A549 treated with CORT108297 at 1 μM for 4 hours (cell line): ENCODE results near the gene USE1. TPM values are rescaled to one million over a fixed set of nuclear protein-coding genes. Genes with fewer than 3 reads are reported as not detected.

ENCODE experiments used
- total RNA-seq: library from RNA; stranded (reverse); fragments of 200-300 nt; extraction: Qiagen RNA extraction; gene quantifications from 5 replicates; pipeline ENCODE4 v1.2.3, GENCODE V29; 2022

Gene USE1
- 13.4 to 16.6 TPM (median 15.8 TPM) in 5 replicates for total RNA-seq

DNA sequence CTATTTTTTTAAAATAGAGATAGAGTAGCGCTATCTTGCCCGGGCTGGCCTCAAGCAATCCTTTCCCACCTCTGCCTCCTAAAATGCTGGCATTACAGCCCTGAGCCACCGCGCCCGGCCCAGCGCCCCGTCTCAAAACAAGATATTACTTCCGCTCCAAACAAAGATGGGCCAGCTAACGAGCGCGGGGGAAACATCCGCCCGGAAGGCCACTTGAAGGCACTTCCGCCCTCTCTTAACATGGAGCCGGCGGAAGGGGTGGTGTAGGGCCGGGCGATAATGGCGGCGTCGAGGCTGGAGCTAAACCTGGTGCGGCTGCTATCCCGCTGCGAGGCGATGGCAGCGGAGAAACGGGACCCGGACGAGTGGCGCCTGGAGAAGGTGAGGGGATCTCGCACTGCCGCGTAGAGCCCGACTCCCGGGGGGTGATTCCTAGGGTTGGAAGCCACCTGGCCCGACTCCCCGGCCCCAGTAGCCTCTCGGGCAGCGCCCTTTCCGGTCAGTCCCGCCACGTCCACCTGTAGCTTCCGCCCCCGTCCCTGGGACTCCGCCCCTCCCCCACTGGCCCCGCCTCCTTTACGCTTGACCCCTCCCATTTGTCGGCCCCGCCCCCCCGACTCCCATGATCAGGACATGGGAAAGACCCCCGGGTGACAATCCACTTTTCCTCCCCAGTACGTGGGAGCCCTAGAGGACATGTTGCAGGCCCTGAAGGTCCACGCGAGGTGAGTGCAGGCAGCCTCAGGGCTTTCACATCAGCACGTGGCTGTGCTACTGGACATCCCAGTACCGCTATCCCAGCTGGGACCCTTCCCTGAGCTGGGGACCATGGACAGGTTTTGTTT is at the start of gene USE1:
Gene USE1, plus strand, starts transcription at position 231 of the 845 bp plus-strand sequence. Its CDS starts 49 bp downstream, at position 280.

DNA sequence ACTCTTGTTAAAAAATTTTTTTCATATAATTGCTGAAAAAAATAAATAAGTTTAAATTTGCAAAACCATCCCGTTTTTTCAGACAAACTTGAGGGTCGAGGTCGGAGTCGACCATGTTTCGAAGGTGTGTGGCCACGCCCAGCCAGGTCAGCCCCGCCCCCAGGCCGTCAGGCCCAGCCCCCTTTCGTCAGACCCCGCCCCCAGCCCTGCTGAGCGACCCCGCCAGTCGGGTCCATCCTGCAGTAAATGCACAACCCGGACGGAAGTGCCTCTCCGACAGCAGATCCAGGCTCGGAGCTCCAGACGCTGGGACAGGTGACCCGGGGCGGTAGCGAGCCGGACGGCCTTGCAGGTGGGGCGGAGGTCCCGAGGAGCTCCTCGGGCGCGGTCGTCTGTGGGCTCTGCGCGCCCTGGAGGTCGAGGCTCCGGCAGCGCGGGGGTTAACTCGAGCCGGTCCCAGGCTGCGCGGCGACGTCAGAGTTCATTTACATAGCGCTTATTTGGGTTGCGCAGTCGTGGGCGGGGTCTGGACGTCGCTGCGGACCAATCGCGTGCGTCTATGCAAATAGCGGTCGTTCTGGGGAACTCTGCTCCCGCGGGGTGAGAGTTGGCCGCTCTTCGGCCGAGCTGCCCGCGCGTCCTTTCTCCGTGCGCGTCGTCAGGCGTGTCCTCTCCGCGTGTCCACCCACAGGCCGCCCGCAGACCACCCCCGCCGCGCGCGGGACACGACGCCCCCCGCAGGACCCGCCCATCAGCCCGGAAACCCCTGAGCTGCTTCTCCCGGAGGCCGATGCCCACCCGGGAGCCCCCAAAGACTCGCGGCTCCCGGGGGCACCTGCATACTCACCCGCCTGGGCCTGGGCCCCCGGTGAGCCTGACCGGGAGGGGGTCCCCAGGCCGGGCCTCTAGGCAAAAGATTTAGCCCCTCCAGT is 11.1 kb downstream of the USE1 start, which contains the start of gene OCEL1:
Gene OCEL1, plus strand, starts transcription at position 225 of the 932 bp plus-strand sequence. Its CDS starts 22 bp downstream, at position 247.

GRCh38 chr19:17245535-17245984 is 30.4 kb downstream of the USE1 start, which contains the start of gene NR2F6:
Gene NR2F6 (minus strand): TSS chr19:17245919. CDS start chr19:17245220, 699 bp downstream.

GRCh38 chr19:17264641-17264979 is 49.5 kb downstream of the USE1 start, which contains the start of gene USHBP1:
Gene USHBP1 (minus strand): TSS chr19:17264745. CDS start chr19:17264299, 446 bp downstream.

GRCh38 chr19:17266975-17267788 is 52.0 kb downstream of the USE1 start, which contains the start of gene BABAM1:
Gene BABAM1 (plus strand): TSS chr19:17267443. CDS start chr19:17268807, 1,364 bp downstream.

Other genes with a start within 250 kb of the USE1 start
- gene CPAMD8, start 188.5 kb upstream of the USE1 start, total RNA-seq, result 0.08 to 0.23 TPM in 2 of 5 replicates, not detected in the others
- gene HAUS8, start 139.9 kb upstream of the USE1 start, total RNA-seq, result 12.8 to 16.9 TPM (median 15.0 TPM) in 5 replicates
- 30.1 to 37.4 TPM (median 33.9 TPM) in 5 replicates for gene MYO9B, start 139.6 kb upstream of the USE1 start, total RNA-seq
- 10.5 to 11.7 TPM (median 11.3 TPM) in 5 replicates for gene OCEL1, start 10.9 kb downstream of the USE1 start, total RNA-seq
- 28.0 to 66.4 TPM (median 59.8 TPM) in 5 replicates for gene NR2F6, start 30.6 kb downstream of the USE1 start, total RNA-seq
- 0.02 to 0.05 TPM in 2 of 5 replicates, not detected in the others for gene USHBP1, start 49.4 kb downstream of the USE1 start, total RNA-seq
- 61.0 to 66.7 TPM (median 63.8 TPM) in 5 replicates for gene BABAM1, start 52.1 kb downstream of the USE1 start, total RNA-seq
- gene ANKLE1, start 66.5 kb downstream of the USE1 start, total RNA-seq, result 0.28 to 0.88 TPM (median 0.62 TPM) in 5 replicates
- gene ABHD8, start 88.1 kb downstream of the USE1 start, total RNA-seq, result 2.2 to 3.9 TPM (median 3.5 TPM) in 5 replicates
- gene MRPL34, start 90.5 kb downstream of the USE1 start, total RNA-seq, result 57.9 to 102 TPM (median 92.7 TPM) in 5 replicates
- gene DDA1, start 94.2 kb downstream of the USE1 start, total RNA-seq, result 62.0 to 70.1 TPM (median 65.9 TPM) in 5 replicates
- 2.5 to 5.1 TPM (median 4.4 TPM) in 5 replicates for gene ANO8, start 119.5 kb downstream of the USE1 start, total RNA-seq
- 16.8 to 24.6 TPM (median 22.4 TPM) in 5 replicates for gene GTPBP3, start 122.2 kb downstream of the USE1 start, total RNA-seq
- not detected in 5 replicates for gene PLVAP, start 162.0 kb downstream of the USE1 start, total RNA-seq
- not detected in 5 replicates for gene CCDC194, start 178.8 kb downstream of the USE1 start, total RNA-seq
- gene BST2, start 190.3 kb downstream of the USE1 start, total RNA-seq, result 0.13 to 0.43 TPM in 2 of 5 replicates, not detected in the others
- 31.0 to 44.1 TPM (median 43.6 TPM) in 5 replicates for gene MVB12A, start 204.7 kb downstream of the USE1 start, total RNA-seq
- 0.58 to 1.1 TPM (median 0.84 TPM) in 5 replicates for gene TMEM221, start 233.3 kb downstream of the USE1 start, total RNA-seq
- not detected in 5 replicates for gene NXNL1, start 245.6 kb downstream of the USE1 start, total RNA-seq